H1 (cell line): ENCODE results near the gene NCSTN. TPM values are rescaled to one million over a fixed set of nuclear protein-coding genes. Genes with fewer than 3 reads are reported as not detected.

Experiments
- CTCF ChIA-PET: fragments of 300-600 bp; sonication (Branson Sonifier 250); formaldehyde crosslinking; loops from one replicate; lab custom pipeline; 2021; ENCODE audit not compliant: partially characterized antibody; lab: Charles Lee
- POLR2A ChIA-PET: fragments of 300-600 bp; sonication (Branson Sonifier 250); formaldehyde crosslinking; loops from one replicate; lab custom pipeline; 2021; ENCODE audit warnings: inconsistent platforms; ENCODE audit not compliant: partially characterized antibody; lab: Charles Lee
- DNase-seq, 2 experiments: peaks; one replicate each; pipeline versions ENCODE4 v3.0.0 to v3.0.0-alpha.2; 2010 to 2022; ENCODE audit warnings: low spot score in 2 of 2, low read depth in 1 of 2, mixed read lengths in 1 of 2
- FAIRE-seq: peaks from 2 replicates; lab custom pipeline; 2011; peaks lifted over from hg19 to GRCh38; lab: Jason Lieb, UNC
- H2AFZ ChIP-seq: 2 replicates; pipeline ENCODE4 v1.8.1; 2012; ENCODE audit warnings: low read length, inconsistent platforms
- H2AK5ac ChIP-seq: 2 replicates; pipeline ENCODE4 v1.6.1; 2013; ENCODE audit warnings: low read depth, low read length
- H2BK120ac ChIP-seq: replicated peaks from 2 replicates; pipeline ENCODE3; 2013; ENCODE audit warnings: low read depth, low read length, inconsistent platforms
- H2BK12ac ChIP-seq: 2 replicates; pipeline ENCODE4 v1.6.1; 2013; ENCODE audit warnings: low read depth, low read length
- H2BK15ac ChIP-seq: 2 replicates; pipeline ENCODE4 v1.6.1; 2013; ENCODE audit warnings: low read length
- H2BK20ac ChIP-seq: 2 replicates; pipeline ENCODE4 v1.6.1; 2013; ENCODE audit warnings: low read length
- H2BK5ac ChIP-seq: 2 replicates; pipeline ENCODE4 v1.6.1; 2013; ENCODE audit warnings: low read depth, low read length
- H3K14ac ChIP-seq: 2 replicates; pipeline ENCODE4 v1.6.1; 2013; ENCODE audit warnings: inconsistent platforms; ENCODE audit not compliant: insufficient read length
- H3K18ac ChIP-seq: 2 replicates; pipeline ENCODE4 v1.6.1; 2013; ENCODE audit warnings: low read length; ENCODE audit errors: extremely low read depth
- H3K23ac ChIP-seq: 2 replicates; pipeline ENCODE4 v1.6.1; 2013; ENCODE audit warnings: inconsistent platforms; ENCODE audit not compliant: insufficient read length
- H3K23me2 ChIP-seq: 2 replicates; pipeline ENCODE4 v1.6.1; 2013; ENCODE audit warnings: low read depth, low read length
- H3K27ac ChIP-seq: 2 replicates; pipeline ENCODE4 v1.6.1; 2011; ENCODE audit warnings: low read depth, low read length, inconsistent platforms
- H3K27me3 ChIP-seq, 4 experiments: replicated peaks in 1 of 4; 1 replicate in 1 of 4; 2 replicates in 3 of 4; pipeline versions ENCODE4 v1.6.1 to v1.8.1; 2011 to 2013; ENCODE audit warnings: low read length in 3 of 4, mild to moderate bottlenecking in 3 of 4, inconsistent platforms in 2 of 4, mixed read lengths in 2 of 4, moderate library complexity in 1 of 4; ENCODE audit not compliant: control insufficient read depth in 3 of 4, insufficient read depth in 3 of 4; ENCODE audit errors: extremely low read depth in 1 of 4
- H3K36me3 ChIP-seq, 4 experiments: 2 replicates each; pipeline versions ENCODE4 v1.6.1 to v1.8.1; 2011 to 2013; ENCODE audit warnings: mild to moderate bottlenecking in 4 of 4, low read length in 3 of 4, moderate library complexity in 2 of 4, control low read depth in 1 of 4, inconsistent platforms in 1 of 4; ENCODE audit not compliant: insufficient read depth in 4 of 4, control insufficient read depth in 2 of 4
- H3K4ac ChIP-seq: replicated peaks from 2 replicates; pipeline ENCODE3; 2013; ENCODE audit warnings: low read length, low read depth, mixed read lengths, inconsistent platforms; ENCODE audit not compliant: insufficient read length
- H3K4me1 ChIP-seq, 4 experiments: replicated peaks in 1 of 4; 1 replicate in 1 of 4; 2 replicates in 3 of 4; pipeline versions ENCODE4 v1.6.1 to v1.8.1; 2011 to 2013; ENCODE audit warnings: low read length in 3 of 4, inconsistent platforms in 2 of 4, mixed read lengths in 1 of 4; ENCODE audit not compliant: insufficient read depth in 4 of 4, control insufficient read depth in 3 of 4
- H3K4me2 ChIP-seq, 2 experiments: 2 replicates each; pipeline versions ENCODE4 v1.6.1 to v1.8.1; 2011 to 2013; ENCODE audit warnings: low read depth in 2 of 2, low read length in 2 of 2, control low read depth in 1 of 2, inconsistent platforms in 1 of 2, mild to moderate bottlenecking in 1 of 2; ENCODE audit not compliant: insufficient read depth in 1 of 2
- H3K4me3 ChIP-seq, 4 experiments: fragments of 200-600, 300-600 bp in 1 of 4; sonication (generic), shearing (Covaris generic), sonication (Bioruptor Twin) in 1 of 4; 2 replicates each; pipeline versions ENCODE4 v1.5.1 to v1.8.1; 2011 to 2016; ENCODE audit warnings: low read length in 4 of 4, low read depth in 3 of 4, control low read depth in 2 of 4, inconsistent platforms in 2 of 4, mild to moderate bottlenecking in 2 of 4, mixed read lengths in 1 of 4, moderate library complexity in 1 of 4; ENCODE audit not compliant: insufficient read depth in 2 of 4; ENCODE audit errors: extremely low read depth in 1 of 4
- H3K56ac ChIP-seq: replicated peaks from 2 replicates; pipeline ENCODE3; 2013; ENCODE audit warnings: low read depth, mild to moderate bottlenecking, mixed read lengths, low read length, inconsistent platforms; ENCODE audit not compliant: insufficient read length
- H3K79me1 ChIP-seq: 2 replicates; pipeline ENCODE4 v1.6.1; 2013; ENCODE audit warnings: low read depth, low read length, control low read depth
- H3K79me2 ChIP-seq, 2 experiments: 2 replicates each; pipeline versions ENCODE4 v1.6.1 to v1.8.1; 2012 to 2013; ENCODE audit warnings: low read length in 2 of 2, mild to moderate bottlenecking in 2 of 2, inconsistent platforms in 1 of 2; ENCODE audit not compliant: insufficient read depth in 2 of 2, control insufficient read depth in 1 of 2
- H3K9ac ChIP-seq, 4 experiments: replicated peaks in 1 of 4; 1 replicate in 1 of 4; 2 replicates in 3 of 4; pipeline versions ENCODE4 v1.6.1 to v1.8.1; 2011 to 2013; ENCODE audit warnings: low read depth in 3 of 4, low read length in 3 of 4, control low read depth in 2 of 4, mild to moderate bottlenecking in 2 of 4, moderate library complexity in 2 of 4, inconsistent platforms in 1 of 4; ENCODE audit errors: extremely low read depth in 1 of 4
- H3K9me3 ChIP-seq, 2 experiments: 2 replicates each; pipeline versions ENCODE4 v1.6.1 to v1.8.1; 2012 to 2013; ENCODE audit warnings: mild to moderate bottlenecking in 2 of 2, moderate library complexity in 2 of 2, control low read depth in 1 of 2, inconsistent platforms in 1 of 2, low read depth in 1 of 2, low read length in 1 of 2, mixed read lengths in 1 of 2; ENCODE audit not compliant: insufficient read depth in 2 of 2
- H4K20me1 ChIP-seq, 2 experiments: replicated peaks in 1 of 2; 2 replicates each; pipeline versions ENCODE3 to v1.8.1; 2011 to 2013; ENCODE audit warnings: inconsistent platforms in 2 of 2, low read length in 2 of 2, mild to moderate bottlenecking in 1 of 2; ENCODE audit not compliant: insufficient read depth in 2 of 2, control insufficient read depth in 1 of 2
- H4K5ac ChIP-seq: 2 replicates; pipeline ENCODE4 v1.6.1; 2013; ENCODE audit warnings: low read length, low read depth, mixed read lengths, inconsistent platforms; ENCODE audit not compliant: insufficient read length
- H4K8ac ChIP-seq: 2 replicates; pipeline ENCODE4 v1.8.0; 2013; ENCODE audit warnings: mild to moderate bottlenecking, moderate library complexity, low read length, inconsistent platforms; ENCODE audit not compliant: insufficient read depth; ENCODE audit errors: extremely low read depth
- H4K91ac ChIP-seq: replicated peaks from 2 replicates; pipeline ENCODE3; 2013; ENCODE audit warnings: low read length, mixed read lengths, inconsistent platforms; ENCODE audit not compliant: insufficient read length
- WGBS, 2 experiments: shearing (Covaris generic) in 1 of 2; methylation state at CpG; one replicate each; pipeline versions ENCODE4 v1.1.6 to v1.1.7; 2013 to 2015; ENCODE audit warnings: low lambda C conversion rate in 2 of 2, mixed read lengths in 2 of 2, inconsistent platforms in 1 of 2, low coverage in 1 of 2, missing lambda C conversion rate in 1 of 2; ENCODE audit not compliant: insufficient replicate concordance in 2 of 2, insufficient coverage in 1 of 2, insufficient read length in 1 of 2; ENCODE audit errors: extremely low coverage in 1 of 2, missing lambda C conversion rate in 1 of 2; 5-methylcytosine and 5-hydroxymethylcytosine counted together
- polyA plus RNA-seq, 7 experiments: library from polyadenylated mRNA; depleted of rRNA in 3 of 7; stranded (reverse) in 5 of 7; unstranded in 2 of 7; fragments of >200 nt in 5 of 7; fragments of 200-250 nt in 2 of 7; gene quantifications; 1 replicate in 5 of 7; 2 replicates in 1 of 7; 4 replicates in 1 of 7; pipeline versions ENCODE4 v1.2.1 to v1.2.3, GENCODE V29; 2011 to 2013; ENCODE audit warnings: missing spikeins in 2 of 7, mixed read lengths in 2 of 7
- total RNA-seq: library from RNA; stranded (reverse); fragmentation: NEBNext Ultra II Directional; extraction: Animal tissue kit (Norgen Biotek cat#: 25700); gene quantifications from 2 replicates; pipeline ENCODE4 v1.2.1, GENCODE V29; 2021

NCSTN gene
- total and polyA plus RNA-seq, 2 of the 8 experiments (the other 6 are each of a cell fraction or from before 2014, with no cell fraction given) = 64.7 to 125 TPM

DNA sequence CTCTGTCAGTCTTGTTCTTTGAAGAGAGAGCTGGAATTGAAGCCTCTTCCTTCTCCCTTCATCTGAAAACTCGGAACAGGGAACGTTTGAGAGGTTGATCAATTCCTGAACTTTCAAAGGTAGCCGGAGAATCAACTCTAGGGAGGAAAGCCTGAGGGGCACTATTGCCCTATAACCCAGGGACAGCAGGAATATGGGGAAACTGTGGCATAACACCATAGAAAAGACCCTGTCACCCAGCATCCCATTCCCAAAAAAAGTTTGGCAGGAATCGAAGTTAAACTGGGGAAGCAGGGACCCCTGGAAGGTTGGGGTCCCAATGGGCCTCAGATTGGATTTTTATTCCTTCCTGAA lies 18.6 kb downstream of the NCSTN start:
- H4K8ac ChIP-seq = no peak overlapping the region
- 0 out of 2 replicates have a peak overlapping the region, but pooled peaks have one; percentile 17 for H2AK5ac ChIP-seq
- H3K79me1 ChIP-seq = no peaks in the 10 kb centered on the region
- no peak overlapping the region for H2AFZ ChIP-seq
- no peak overlapping the region for H3K4ac ChIP-seq
- H3K27me3 ChIP-seq = no peaks in the 10 kb centered on the region
- peaks cover 2 to 16% (median 13%) of the 10 kb centered on the region in 4 experiments for H3K36me3 ChIP-seq
- no peak for FAIRE-seq
- H3K9ac ChIP-seq = peak overlapping the region in 1 of 4 experiments; percentile 13; a peak in 1 of 7 replicates
- H2BK12ac ChIP-seq = peak overlapping the region; percentile 97; the same call in 1 of the 2 replicates
- peak overlapping the region; percentile 95 for H2BK5ac ChIP-seq
- 0 out of 2 replicates have a peak overlapping the region, but pooled peaks have one; percentile 61 for H2BK20ac ChIP-seq
- H3K14ac ChIP-seq = no peak overlapping the region
- peak overlapping the region; percentile 23 for H4K5ac ChIP-seq
- POLR2A ChIA-PET = interaction anchor here (1.1 to 17.2 kb wide), 8 partner anchors 10 to 310 kb away, joined by 3 to 244 read pairs (median 6); partner anchors contain the start of genes DCAF8 and NCSTN
- H4K91ac ChIP-seq = peak overlapping the region; percentile 48
- DNase-seq = no peak
- H3K27ac ChIP-seq = peak overlapping the region; percentile 8; the same call in 1 of the 2 replicates
- H4K20me1 ChIP-seq = no peaks in the 10 kb centered on the region
- H3K23ac ChIP-seq = no peak overlapping the region
- no peak overlapping the region for H3K4me2 ChIP-seq
- H3K18ac ChIP-seq = peak overlapping the region; percentile 32; the same call in 1 of the 2 replicates
- no peaks in the 10 kb centered on the region for H3K9me3 ChIP-seq
- no peak overlapping the region for H3K56ac ChIP-seq
- H3K4me1 ChIP-seq = peaks cover 3 to 5% (median 4%) of the 10 kb centered on the region in 4 experiments; a peak in 6 of 7 replicates
- no peaks in the 10 kb centered on the region for H3K79me2 ChIP-seq
- CTCF ChIA-PET = interaction anchor here (1.0 to 26.0 kb wide), 7 partner anchors 8 to 70 kb away, joined by 3 to 683 read pairs (median 17); no protein-coding TSS in a partner anchor
- 91% methylated on average over 4 of the region's 4 CpGs; no CpG with 5 or more reads in 1 of the 2 experiments for WGBS, 2 experiments
- 0 out of 2 replicates have a peak, but pooled peaks cover 1% of the 10 kb centered on the region for H3K23me2 ChIP-seq
- H2BK120ac ChIP-seq = no peak overlapping the region
- H3K4me3 ChIP-seq = no peak overlapping the region
- H2BK15ac ChIP-seq = no peak overlapping the region
